Measurements from ENCODE around the gene PSAT1.

DNA sequence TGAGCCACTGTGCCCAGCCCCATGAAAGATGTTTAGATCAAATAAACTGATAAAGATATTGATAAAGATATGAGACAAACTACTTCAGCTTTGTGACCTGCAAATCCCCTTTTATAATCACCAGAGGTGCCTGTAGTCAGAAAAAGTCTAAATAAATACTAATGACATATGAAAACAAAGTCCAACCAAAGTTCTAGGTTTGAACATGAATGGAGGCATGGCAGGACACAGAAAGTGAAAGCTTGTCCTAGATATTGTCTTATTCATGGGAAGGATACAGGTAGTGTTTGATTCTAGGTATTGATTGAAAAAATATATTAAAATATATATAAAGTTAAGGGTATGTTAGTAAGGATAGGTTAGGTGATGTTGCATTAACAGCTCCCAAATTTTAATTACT, 24.6 kb upstream of the PSAT1 start:
- TF ChIP-seq, protein P1, sequence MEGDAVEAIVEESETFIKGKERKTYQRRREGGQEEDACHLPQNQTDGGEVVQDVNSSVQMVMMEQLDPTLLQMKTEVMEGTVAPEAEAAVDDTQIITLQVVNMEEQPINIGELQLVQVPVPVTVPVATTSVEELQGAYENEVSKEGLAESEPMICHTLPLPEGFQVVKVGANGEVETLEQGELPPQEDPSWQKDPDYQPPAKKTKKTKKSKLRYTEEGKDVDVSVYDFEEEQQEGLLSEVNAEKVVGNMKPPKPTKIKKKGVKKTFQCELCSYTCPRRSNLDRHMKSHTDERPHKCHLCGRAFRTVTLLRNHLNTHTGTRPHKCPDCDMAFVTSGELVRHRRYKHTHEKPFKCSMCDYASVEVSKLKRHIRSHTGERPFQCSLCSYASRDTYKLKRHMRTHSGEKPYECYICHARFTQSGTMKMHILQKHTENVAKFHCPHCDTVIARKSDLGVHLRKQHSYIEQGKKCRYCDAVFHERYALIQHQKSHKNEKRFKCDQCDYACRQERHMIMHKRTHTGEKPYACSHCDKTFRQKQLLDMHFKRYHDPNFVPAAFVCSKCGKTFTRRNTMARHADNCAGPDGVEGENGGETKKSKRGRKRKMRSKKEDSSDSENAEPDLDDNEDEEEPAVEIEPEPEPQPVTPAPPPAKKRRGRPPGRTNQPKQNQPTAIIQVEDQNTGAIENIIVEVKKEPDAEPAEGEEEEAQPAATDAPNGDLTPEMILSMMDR (conservative IDR thresholded peaks at IDR 0.05) = no peak
- no peak for TF ChIP-seq ZFX (IDR thresholded peaks at IDR 0.05)

Measured in C4-2B (cell line).